Measurements from ENCODE around the gene SPATA31C2. TPM values are rescaled to one million over a fixed set of nuclear protein-coding genes. Genes with fewer than 3 reads are reported as not detected.
"Not testable (repeated sequence)": the region's sequence is repeated elsewhere in the genome, so short reads cannot be mapped to it uniquely, and the experiment has no call there.

Gene SPATA31C2
- total RNA-seq, 1 donor from 2014 or later: not detected

DNA sequence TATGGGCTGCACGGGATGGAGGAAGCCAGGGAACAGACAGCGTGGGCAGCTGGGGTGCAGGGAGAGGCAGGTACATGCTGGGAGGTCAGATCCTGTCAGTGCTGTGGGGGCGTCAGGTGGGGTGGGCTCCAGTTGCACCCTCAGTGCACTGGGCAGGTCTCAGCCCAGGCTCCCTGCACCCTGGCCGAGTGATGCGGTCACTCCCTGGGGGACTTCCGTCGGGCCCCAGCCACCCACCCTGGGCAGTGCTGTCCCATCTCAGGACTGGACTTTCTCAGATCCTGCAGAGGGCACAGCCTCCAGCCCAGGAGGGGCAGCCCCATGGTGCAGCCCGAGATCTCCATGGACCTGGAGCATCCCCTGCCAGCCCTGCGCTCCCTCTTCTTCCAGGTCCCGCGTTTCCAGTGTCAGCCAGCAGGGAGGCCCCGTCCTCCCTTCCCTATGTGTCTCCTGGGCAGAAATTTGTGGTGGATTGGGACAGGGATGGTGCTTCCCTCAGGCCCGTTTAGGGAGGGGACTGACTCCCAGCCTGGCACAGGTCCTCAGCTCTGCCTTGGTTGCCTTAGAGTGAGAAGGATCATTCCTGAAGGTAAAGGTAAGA is 10.5 kb downstream of the SPATA31C2 start:
- DNase-seq (ENCODE audit: low spot score): not testable (repeated sequence)

DNA sequence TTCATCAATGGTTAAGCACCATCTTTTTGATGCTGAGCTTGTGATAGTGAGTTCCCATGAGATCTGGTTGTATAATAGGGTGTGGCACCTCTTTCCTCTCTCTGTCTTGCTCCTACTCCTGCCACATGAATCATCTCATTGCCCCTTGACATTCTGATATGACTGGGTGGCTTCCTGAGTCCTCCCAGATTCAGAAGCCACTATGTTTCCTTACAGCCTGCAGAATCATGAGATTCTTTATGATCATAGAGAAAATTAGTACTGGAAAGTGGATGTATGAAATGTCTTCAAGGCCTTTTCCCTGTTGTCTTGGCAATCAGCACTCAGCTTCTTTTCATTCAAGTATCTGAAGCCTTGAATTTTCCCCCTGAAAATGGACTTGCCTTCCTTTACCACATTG is 14.9 kb downstream of the SPATA31C2 start:
- not testable (repeated sequence) for DNase-seq (ENCODE audit: low spot score)

DNA sequence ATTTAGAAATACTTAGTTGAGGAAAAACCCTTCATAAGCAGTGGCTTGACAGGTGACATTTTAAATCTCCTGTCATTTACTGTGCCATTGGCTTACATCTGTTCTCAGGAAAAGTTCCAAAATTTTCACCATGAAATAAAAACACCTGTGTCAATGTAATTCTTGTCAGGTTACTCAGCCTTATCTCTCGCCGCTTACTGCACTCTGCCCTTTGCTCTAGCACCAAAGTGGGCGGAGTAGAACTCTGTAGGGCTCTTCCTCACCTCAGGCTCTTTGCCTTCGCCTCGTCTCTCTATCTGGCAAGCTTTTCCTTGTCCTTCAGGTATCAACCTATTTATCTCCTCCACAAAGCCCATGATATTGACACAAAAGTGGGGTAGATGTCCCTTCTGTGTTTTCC is 20.2 kb downstream of the SPATA31C2 start:
- not testable (repeated sequence) for DNase-seq (ENCODE audit: low spot score)

DNA sequence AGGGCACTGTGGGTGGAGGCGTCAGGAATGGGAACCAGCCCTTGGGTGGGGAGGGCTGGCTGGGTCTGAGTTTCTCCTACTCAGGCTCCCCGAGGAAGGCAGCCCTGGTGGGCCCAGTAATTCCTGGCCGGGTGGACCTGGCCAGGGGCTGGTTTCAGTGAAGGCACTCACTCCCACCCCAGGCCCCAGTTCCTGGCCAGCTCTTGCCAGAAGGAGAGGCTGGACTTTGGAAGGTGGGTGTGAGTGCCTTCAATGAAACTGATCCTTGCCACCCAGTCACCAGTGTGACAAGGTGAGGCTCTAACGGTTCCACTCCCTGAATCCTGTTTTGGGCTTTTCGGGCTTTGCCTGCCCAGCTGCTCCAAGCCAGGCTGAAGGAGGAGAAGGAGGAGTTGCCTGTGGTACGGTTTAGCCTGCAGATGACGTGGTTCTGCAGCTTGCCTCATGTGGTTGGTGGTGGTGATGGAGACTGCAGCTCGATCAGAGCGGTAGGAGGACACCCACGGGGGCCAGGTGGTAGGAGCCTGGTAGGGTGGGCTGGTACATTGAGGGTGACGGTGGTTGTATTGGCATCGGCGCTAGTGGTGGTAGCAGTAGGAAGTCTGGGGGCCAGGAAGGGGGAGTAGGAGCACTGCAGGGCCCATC is 23.2 kb downstream of the SPATA31C2 start:
- DNase-seq (ENCODE audit: low spot score): not testable (repeated sequence)

DNA sequence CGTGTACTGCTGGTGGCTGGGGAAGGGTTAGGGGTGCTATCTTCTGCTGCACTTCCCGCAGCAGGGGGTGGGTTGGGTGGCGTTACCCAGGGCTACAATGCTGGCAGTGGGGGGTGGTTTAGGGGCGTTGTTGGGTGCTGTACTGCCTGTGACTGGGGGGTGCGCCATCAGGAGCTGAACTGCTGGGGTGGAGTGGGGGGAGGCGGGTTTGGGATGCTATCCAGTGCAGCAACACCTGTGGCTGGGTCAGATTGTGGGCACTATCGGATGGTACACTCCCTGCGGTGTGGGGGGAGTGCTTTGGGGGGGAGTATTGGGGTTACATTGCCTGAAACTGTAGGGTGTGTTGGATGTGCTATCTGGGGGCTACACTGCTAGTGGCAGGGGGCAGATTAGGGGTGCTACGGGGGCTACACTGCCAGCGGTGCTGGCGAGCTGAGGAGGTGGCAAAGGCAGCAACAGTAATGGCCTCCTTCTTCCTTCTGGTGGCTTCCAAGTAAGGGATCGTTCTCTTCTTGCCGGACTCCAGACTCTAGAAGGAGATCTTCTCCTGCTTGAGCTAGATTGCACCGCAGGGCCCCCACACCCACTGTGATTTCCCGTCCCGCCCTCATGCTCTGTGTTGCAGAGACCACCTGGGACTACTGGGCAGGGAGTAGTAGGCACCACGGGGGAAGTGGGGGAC is 23.9 kb downstream of the SPATA31C2 start:
- not testable (repeated sequence) for DNase-seq (ENCODE audit: low spot score)

DNA sequence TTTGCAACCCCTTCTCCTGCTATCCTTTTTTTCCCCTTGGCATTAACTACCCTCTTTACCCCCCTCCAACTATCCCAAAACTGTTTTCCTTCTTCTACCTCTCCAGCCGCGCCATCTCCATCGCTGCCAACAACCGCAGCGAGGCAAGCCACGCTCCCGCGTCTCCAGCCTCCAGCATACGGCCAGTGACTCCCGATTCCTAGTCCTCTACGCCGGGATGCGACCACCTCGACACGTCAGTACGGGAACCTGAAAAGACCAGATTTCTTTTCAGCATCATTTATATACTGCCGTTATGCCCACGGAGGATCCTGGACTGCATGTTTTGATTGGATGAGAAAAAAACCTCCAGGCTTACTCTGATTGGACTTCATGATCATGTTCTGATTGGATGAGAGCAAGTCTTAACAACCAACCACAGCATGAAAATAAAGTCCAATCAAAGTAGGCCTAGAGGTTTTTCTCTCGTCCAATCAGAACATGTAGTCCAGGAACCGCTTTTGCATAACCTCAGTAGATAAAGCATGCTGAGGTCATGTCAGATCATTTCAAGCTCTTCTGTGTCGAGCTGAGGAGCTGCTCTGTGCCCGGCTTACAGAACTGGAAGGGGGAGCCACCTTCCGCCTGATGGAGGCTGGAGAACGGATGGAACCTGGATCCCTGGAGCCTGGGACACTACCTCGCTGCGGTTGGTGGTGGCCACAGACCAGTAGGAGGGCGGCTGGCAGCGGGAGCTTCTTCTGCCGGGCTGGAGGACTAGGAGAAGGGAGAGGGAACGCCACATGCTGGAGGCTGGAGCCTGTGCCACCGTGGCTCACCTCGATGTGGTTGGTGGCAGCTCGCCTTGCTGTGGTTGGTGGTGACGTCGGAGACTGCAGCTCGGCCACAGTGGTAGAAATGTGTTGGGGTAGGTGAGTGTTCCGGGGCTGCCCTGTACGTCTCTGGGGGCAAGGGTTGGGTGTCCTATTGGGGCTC is 24.8 kb downstream of the SPATA31C2 start:
- not testable (repeated sequence) for DNase-seq (ENCODE audit: low spot score)

DNA sequence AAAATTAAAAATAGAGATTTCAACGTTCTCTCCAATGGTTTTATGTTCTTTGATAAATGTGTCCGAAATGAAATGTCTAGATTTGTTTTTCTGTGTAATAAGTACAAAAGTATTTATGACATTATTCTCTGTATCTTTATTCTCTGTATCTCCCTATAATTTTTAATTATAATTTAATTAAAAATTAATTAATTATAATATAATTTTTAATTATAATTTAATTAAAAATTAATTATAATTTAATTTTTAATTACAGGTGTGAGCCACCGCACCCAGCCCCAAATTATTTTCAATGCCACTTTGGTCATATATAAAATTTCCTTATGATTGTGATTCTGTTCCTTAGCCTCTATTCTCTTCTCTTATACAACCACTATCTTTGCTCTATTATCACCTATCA is 28.2 kb downstream of the SPATA31C2 start:
- no peak for DNase-seq (ENCODE audit: low spot score)

DNA sequence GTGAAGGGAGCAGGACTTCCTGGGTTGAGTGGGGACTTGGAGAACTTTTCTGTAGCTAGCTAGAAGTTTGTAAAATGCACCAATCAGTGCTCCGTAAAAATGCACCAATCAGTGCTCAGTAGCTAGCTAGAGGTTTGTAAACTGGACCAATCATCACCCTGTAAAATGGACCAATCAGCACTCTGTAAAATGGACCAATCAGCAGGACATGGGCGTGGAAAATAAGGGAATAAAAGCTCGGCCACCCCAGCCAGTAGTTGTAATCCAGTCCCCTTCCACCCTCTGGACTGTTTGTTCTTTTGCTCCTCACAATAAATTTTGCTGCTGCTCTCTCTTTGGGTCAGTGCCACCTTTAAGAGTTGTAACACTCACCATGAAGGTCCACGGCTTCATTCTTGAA is 29.5 kb downstream of the SPATA31C2 start:
- DNase-seq (ENCODE audit: low spot score): no peak

DNA sequence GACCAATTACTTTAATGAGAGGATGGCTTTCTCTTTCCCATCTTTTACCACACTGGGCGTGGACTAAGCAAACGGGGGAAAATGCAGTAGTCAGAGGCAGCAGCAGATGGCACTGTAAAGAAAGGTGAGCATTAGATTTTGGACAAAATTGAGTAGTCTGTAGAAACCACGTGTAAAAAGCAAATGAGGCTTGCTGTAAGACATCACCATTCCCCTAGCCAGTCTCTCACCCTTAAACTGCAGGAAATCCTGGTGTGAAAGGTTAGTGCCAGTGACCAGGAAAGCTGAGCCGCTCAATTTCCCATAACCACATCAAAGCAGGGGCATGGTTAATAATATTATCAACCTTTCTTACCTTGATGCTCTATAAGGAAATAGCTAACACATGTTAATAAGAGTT is 31.8 kb downstream of the SPATA31C2 start:
- peak; percentile 23 for DNase-seq (ENCODE audit: low spot score)

DNA sequence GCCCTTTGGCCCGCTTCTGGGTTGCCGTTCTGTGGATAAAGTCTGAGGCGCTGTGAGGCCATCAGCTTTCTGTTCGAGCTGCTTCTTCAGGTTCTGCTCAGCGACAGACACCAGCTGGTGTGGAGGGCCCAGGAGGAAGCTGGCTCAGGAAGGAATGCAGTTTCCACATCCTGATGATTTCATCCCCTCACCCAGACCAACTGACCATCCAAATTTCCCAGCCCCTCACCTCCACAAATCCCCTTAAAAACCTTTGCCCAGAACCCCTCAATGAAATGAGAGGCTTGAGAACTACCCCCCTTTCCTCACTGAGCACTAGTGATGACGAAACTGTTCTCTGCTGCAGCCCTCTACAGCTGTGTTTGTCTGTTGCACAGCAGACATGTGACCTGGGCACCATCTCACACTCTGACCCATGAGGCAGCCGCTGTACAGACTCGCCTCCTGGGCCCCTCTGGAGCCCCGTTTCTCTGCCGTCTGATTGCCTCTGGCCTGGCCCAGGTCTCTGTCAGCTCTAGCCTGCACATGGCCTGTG is 45.4 kb downstream of the SPATA31C2 start:
- DNase-seq (ENCODE audit: low spot score): peak; percentile 21

DNA sequence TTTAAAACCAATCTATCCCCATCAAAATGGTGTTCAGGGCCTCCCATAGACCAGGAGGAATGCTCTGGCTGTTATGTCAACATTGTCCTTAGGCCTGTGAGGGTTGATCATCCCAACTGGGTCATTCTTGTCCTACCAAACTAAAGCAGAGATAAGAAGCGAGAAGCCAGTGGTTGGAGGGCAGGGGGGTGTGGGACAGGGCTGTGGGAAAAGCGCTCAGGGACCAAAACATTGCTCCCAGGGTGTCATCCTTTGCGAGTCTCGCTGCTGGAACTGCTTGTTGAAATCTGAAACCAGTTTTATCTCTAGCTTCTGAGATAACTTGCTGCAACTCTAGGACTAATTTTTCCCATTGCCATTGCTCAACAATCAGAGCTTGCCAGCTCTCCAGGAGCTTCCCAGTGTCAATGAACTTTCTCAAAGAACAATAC is 48.1 kb downstream of the SPATA31C2 start:
- DNase-seq (ENCODE audit: low spot score): peak; percentile 44

DNA sequence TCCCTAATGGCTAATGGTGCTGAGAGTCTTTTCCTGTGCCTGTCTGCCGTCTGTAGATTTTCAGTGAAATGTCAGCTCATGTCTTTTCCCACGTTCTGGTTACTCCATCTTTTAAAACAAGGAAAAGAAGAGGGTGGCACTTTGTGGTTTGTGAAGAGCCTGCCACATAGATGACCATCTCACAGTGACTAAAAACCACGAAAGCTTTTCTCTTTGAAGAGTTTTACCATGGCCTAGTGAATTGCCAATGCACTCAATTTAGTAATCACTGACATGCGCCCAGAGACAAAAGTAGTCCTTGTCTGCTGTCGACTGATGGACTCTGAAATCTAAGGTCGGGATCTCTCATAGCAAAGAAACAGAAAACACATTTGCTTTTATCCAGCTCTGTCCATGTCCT is 50.4 kb downstream of the SPATA31C2 start:
- DNase-seq (ENCODE audit: low spot score): no peak

DNA sequence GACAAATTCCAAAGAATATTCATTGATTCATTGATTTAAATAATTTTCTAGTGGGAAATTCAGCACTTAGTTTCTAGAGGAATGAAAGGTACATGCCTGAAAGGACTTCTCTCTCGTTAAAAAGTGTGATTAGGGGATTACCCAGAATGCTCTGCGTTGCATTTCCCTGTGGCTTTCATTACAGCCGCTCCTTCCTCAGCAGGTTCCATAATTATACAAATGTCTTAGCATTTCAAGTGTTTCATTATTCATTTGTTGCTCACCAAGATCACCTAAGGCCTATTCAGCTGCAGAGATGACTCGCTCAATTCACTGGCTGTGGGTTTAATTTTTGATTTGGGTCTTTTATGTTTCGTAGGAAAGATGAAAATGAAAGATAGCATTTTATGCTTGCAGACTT is 52.8 kb downstream of the SPATA31C2 start:
- DNase-seq (ENCODE audit: low spot score): no peak

DNA sequence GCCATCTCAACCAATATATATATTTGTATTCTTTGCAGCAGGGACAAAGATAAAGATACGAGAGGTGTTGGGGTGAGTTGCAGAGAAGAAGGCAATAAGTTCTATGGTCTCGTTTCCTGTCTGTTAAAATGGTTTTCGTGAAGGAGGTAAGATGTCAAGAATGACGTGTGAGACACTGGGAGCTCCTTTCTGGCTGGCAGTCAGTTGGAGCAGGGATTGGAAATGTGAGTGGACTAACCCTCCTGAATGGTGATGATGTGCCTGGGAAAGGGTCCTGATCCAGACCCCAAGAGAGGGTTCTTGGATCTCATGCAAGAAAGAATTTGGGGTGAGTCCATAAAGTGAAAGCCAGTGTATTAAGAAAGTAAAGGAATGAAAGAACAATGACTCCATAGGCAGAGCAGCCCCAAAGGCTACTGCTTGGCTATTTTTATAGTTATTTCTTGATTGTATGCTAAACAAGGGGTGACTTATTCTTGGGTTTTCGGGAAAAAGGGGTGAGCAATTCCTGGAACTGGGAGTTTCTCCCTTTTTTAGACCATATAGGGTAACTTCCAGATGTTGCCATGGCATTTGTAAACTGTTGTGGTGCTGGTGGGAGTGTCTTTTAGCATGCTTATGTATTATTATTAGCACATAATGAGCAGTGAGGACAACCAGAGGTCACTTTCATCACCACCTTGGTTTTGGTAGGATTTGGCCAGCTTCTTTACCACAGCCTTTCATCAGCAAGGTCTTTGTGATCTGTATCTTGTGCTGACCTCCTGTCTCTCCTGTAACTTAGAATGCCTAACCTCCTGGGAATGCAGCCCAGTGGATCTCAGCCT is 53.7 kb downstream of the SPATA31C2 start:
- no peak for DNase-seq (ENCODE audit: low spot score)

Other genes with a start within 250 kb of the SPATA31C2 start
- not detected for gene SPATA31C1, start 220.5 kb downstream of the SPATA31C2 start, total RNA-seq
- 17.2 TPM for gene CDK20, start 163.9 kb downstream of the SPATA31C2 start, total RNA-seq
- gene SPIN1, start 250.0 kb upstream of the SPATA31C2 start, total RNA-seq: 85.8 TPM